Metanephros (tissue), 2 donors: ENCODE measurements around the gene STAG1. TPM values are rescaled to one million over a fixed set of nuclear protein-coding genes. Genes with fewer than 3 reads are reported as not detected.

Source experiments
- small RNA-seq: library from RNA; depleted of rRNA; stranded (forward); fragments of <200 nt; gene quantifications from one replicate; pipeline ENCODE3, GENCODE V24; 2014; ENCODE audit warnings: low replicate concordance
- total RNA-seq: library from RNA; depleted of rRNA; stranded (reverse); fragments of >200 nt; gene quantifications from one replicate; pipeline ENCODE4 v1.2.3, GENCODE V29; 2014

STAG1 gene
- total RNA-seq = 60.8 TPM

DNA sequence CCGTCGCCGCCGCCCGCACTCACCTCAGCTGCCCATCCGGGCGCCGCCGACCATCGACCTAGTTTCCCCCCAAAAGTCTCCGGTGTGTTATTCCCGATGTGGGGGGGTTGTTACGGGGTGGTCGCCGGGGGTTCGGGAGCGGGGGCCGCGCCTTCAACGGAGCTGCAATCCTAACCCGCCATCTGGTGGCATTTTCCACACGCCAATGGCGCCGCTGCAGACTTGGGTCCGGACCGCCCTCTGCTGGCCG is at the start of gene STAG1:
Gene STAG1, minus strand, starts transcription at position 207 of the 250 bp plus-strand sequence. CDS start 121,480 bp downstream, outside the sequence.

Small RNAs within 50 kb of the gene (small RNA-seq; reads per million reads assigned to genes)
- gene RNU6-1284P (not detected), gene RNU6-789P (not detected)

Other genes starting within 250 kb of the STAG1 start
- 6.8 TPM for gene SLC35G2, start 66.7 kb upstream of the STAG1 start, total RNA-seq
- gene NCK1, start 109.8 kb upstream of the STAG1 start, total RNA-seq = 31.8 TPM
- 0.12 TPM for gene IL20RB, start 205.6 kb upstream of the STAG1 start, total RNA-seq